ENCODE measurements around the gene SHISA5. TPM values are rescaled to one million over a fixed set of nuclear protein-coding genes. Genes with fewer than 3 reads are reported as not detected.

Gene SHISA5
- total and polyA plus RNA-seq, 2 experiments from 2014 or later: 146 to 166 TPM

DNA sequence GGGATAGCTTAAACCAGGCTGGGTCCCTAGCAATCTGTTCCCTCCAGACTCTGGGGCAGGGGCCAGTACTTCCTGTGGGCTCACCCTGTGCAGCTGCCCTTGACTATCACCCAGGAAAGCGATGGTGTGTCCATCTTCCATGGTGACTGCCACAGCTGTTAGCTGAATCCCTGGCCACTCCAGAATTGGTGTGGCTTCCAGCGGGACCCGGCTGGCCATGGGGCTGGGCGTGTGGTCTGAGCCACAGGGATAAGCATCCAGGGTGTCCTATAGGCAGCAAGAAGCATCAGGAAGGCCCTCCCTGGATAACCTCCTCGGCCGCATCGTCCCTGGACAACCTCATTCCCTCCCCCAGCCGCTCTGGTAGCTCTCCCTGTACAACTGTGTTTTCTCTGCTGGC, 81.3 kb downstream of the SHISA5 start:
- peaks cover 54% of the 10 kb centered on the region for H3K79me2 ChIP-seq (replicated peaks; ENCODE audit: insufficient read depth)
- H3K4me3 Mint-ChIP-seq: no peak overlapping the region
- H3K9me3 Mint-ChIP-seq: peaks cover 3% of the 10 kb centered on the region; the same call in 1 of the 3 replicates
- H2AFZ ChIP-seq: no peak overlapping the region
- H3K9me2 ChIP-seq (ENCODE audit: insufficient read depth): no peaks in the 10 kb centered on the region
- H4K20me1 ChIP-seq (replicated peaks; ENCODE audit: insufficient read depth): peaks cover 33% of the 10 kb centered on the region
- no peaks in the 10 kb centered on the region for H3K27me3 ChIP-seq (ENCODE audit: insufficient read depth)
- H3K36me3 Mint-ChIP-seq (ENCODE audit: low read depth): peaks cover 54% of the 10 kb centered on the region
- no peak overlapping the region for H3K4me2 ChIP-seq
- H3F3A ChIP-seq (replicated peaks; ENCODE audit: low read depth): no peaks in the 10 kb centered on the region; the same call in 1 of the 2 replicates
- H3K27ac ChIP-seq (ENCODE audit: low read depth): no peak overlapping the region
- DNase-seq (ENCODE audit: low spot score) (no peak), ATAC-seq (no peak)
- no peaks in the 10 kb centered on the region; the same call in 1 of the 2 replicates for H3K36me3 ChIP-seq (ENCODE audit: insufficient read depth)
- H3K27ac Mint-ChIP-seq: no peak overlapping the region; the same call in 1 of the 2 replicates
- TF ChIP-seq REST (IDR thresholded peaks at IDR 0.05; ENCODE audit: unreplicated experiment) (no peak), JUNB (IDR thresholded peaks at IDR 0.05; ENCODE audit: unreplicated experiment) (no peak), CREB1 (CRISPR knock-in tag; IDR thresholded peaks at IDR 0.05; ENCODE audit: low read depth) (no peak), POLR2AphosphoS5 (IDR thresholded peaks at IDR 0.05; ENCODE audit: low read depth) (no peak), CTCF (conservative IDR thresholded peaks at IDR 0.05; ENCODE audit: low read depth in 2 of 2) (no peak), STAT1 (IDR thresholded peaks at IDR 0.05; ENCODE audit: unreplicated experiment) (no peak), ZNF114 (CRISPR knock-in tag; IDR thresholded peaks at IDR 0.05) (no peak), NANOG (IDR thresholded peaks at IDR 0.05; ENCODE audit: borderline replicate concordance) (no peak)
- TF ChIP-seq, protein P1, sequence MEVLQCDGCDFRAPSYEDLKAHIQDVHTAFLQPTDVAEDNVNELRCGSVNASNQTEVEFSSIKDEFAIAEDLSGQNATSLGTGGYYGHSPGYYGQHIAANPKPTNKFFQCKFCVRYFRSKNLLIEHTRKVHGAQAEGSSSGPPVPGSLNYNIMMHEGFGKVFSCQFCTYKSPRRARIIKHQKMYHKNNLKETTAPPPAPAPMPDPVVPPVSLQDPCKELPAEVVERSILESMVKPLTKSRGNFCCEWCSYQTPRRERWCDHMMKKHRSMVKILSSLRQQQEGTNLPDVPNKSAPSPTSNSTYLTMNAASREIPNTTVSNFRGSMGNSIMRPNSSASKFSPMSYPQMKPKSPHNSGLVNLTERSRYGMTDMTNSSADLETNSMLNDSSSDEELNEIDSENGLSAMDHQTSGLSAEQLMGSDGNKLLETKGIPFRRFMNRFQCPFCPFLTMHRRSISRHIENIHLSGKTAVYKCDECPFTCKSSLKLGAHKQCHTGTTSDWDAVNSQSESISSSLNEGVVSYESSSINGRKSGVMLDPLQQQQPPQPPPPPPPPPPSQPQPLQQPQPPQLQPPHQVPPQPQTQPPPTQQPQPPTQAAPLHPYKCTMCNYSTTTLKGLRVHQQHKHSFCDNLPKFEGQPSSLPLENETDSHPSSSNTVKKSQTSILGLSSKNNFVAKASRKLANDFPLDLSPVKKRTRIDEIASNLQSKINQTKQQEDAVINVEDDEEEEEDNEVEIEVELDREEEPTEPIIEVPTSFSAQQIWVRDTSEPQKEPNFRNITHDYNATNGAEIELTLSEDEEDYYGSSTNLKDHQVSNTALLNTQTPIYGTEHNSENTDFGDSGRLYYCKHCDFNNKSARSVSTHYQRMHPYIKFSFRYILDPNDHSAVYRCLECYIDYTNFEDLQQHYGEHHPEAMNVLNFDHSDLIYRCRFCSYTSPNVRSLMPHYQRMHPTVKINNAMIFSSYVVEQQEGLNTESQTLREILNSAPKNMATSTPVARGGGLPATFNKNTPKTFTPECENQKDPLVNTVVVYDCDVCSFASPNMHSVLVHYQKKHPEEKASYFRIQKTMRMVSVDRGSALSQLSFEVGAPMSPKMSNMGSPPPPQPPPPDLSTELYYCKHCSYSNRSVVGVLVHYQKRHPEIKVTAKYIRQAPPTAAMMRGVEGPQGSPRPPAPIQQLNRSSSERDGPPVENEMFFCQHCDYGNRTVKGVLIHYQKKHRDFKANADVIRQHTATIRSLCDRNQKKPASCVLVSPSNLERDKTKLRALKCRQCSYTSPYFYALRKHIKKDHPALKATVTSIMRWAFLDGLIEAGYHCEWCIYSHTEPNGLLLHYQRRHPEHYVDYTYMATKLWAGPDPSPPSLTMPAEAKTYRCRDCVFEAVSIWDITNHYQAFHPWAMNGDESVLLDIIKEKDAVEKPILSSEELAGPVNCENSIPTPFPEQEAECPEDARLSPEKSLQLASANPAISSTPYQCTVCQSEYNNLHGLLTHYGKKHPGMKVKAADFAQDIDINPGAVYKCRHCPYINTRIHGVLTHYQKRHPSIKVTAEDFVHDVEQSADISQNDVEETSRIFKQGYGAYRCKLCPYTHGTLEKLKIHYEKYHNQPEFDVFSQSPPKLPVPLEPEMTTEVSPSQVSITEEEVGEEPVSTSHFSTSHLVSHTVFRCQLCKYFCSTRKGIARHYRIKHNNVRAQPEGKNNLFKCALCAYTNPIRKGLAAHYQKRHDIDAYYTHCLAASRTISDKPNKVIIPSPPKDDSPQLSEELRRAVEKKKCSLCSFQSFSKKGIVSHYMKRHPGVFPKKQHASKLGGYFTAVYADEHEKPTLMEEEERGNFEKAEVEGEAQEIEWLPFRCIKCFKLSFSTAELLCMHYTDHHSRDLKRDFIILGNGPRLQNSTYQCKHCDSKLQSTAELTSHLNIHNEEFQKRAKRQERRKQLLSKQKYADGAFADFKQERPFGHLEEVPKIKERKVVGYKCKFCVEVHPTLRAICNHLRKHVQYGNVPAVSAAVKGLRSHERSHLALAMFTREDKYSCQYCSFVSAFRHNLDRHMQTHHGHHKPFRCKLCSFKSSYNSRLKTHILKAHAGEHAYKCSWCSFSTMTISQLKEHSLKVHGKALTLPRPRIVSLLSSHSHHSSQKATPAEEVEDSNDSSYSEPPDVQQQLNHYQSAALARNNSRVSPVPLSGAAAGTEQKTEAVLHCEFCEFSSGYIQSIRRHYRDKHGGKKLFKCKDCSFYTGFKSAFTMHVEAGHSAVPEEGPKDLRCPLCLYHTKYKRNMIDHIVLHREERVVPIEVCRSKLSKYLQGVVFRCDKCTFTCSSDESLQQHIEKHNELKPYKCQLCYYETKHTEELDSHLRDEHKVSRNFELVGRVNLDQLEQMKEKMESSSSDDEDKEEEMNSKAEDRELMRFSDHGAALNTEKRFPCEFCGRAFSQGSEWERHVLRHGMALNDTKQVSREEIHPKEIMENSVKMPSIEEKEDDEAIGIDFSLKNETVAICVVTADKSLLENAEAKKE (CRISPR knock-in tag; IDR thresholded peaks at IDR 0.05): no peak
- TF ChIP-seq, protein P2, sequence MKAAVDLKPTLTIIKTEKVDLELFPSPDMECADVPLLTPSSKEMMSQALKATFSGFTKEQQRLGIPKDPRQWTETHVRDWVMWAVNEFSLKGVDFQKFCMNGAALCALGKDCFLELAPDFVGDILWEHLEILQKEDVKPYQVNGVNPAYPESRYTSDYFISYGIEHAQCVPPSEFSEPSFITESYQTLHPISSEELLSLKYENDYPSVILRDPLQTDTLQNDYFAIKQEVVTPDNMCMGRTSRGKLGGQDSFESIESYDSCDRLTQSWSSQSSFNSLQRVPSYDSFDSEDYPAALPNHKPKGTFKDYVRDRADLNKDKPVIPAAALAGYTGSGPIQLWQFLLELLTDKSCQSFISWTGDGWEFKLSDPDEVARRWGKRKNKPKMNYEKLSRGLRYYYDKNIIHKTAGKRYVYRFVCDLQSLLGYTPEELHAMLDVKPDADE (IDR thresholded peaks at IDR 0.05): no peak
- H3K4me1 Mint-ChIP-seq: peaks cover 31% of the 10 kb centered on the region
- no peak overlapping the region for H3K4me3 ChIP-seq
- H3K27me3 Mint-ChIP-seq (ENCODE audit: insufficient read depth, low read depth, poor library complexity): peaks cover 9% of the 10 kb centered on the region
- H3K4me1 ChIP-seq (ENCODE audit: insufficient read depth): peaks cover 12% of the 10 kb centered on the region

Data from GM23338 (cell line).